Heart right ventricle (tissue), 16 donors: Measurements from ENCODE around the gene DCBLD2. TPM values are rescaled to one million over a fixed set of nuclear protein-coding genes. Genes with fewer than 3 reads are reported as not detected.

ENCODE experiments used
- ATAC-seq, 8 donors: fragments of 200-7000 bp; cut with Tn5 transposase; one replicate each; pipeline ENCODE4 v1.9.1; 2020; ENCODE audit warnings: mild to moderate bottlenecking in 8 of 8, moderate library complexity in 8 of 8, moderate number of reproducible peaks in 1 of 8
- DNase-seq, 2 donors: peaks; one replicate each; pipeline ENCODE4 v3.0.0-alpha.2; 2020
- H3K27ac ChIP-seq, 10 donors: fragments of 200-600 bp; sonication (generic) in 2 of 10; one replicate each; pipeline versions ENCODE4 v1.5.0 to v1.8.0; 2020 to 2022; ENCODE audit warnings: mild to moderate bottlenecking in 3 of 10
- H3K27me3 ChIP-seq, 7 donors: fragments of 200-600 bp; one replicate each; pipeline ENCODE4 v1.8.0; 2021 to 2022; ENCODE audit warnings: mild to moderate bottlenecking in 2 of 7
- H3K36me3 ChIP-seq, 9 donors: fragments of 200-600 bp; sonication (generic) in 1 of 9; one replicate each; pipeline versions ENCODE4 v1.5.0 to v1.8.0; 2020 to 2022; ENCODE audit warnings: mild to moderate bottlenecking in 2 of 9
- H3K4me1 ChIP-seq, 9 donors: fragments of 200-600 bp; sonication (generic) in 1 of 9; one replicate each; pipeline versions ENCODE4 v1.5.0 to v1.8.0; 2020 to 2022; ENCODE audit warnings: mild to moderate bottlenecking in 4 of 9
- H3K4me3 ChIP-seq, 10 donors: fragments of 200-600 bp; sonication (generic) in 2 of 10; one replicate each; pipeline versions ENCODE4 v1.5.0 to v1.8.0; 2020 to 2022; ENCODE audit warnings: mild to moderate bottlenecking in 7 of 10, moderate library complexity in 2 of 10
- H3K9me3 ChIP-seq, 11 donors: fragments of 200-600 bp in 10 of 11; sonication (generic) in 2 of 11; one replicate each; pipeline versions ENCODE4 v1.5.0 to v1.8.0; 2013 to 2022; ENCODE audit warnings: mild to moderate bottlenecking in 2 of 11, control low read depth in 1 of 11, moderate library complexity in 1 of 11
- CTCF ChIP-seq, 9 donors: fragments of 200-600 bp; sonication (generic) in 2 of 9; IDR thresholded peaks; one replicate each; pipeline versions ENCODE4 v1.5.0 to v1.8.0; 2021 to 2022; ENCODE audit warnings: antibody characterized with exemption in 9 of 9, mild to moderate bottlenecking in 5 of 9, moderate library complexity in 1 of 9
- WGBS, 2 donors: extraction: QIAGEN DNeasy Blood & Tissue Kit; methylation state at CpG; one replicate each; pipeline ENCODE4 v1.1.7; 2013; ENCODE audit warnings: inconsistent platforms in 1 of 2; 5-methylcytosine and 5-hydroxymethylcytosine counted together
- intact Hi-C, 10 donors: fragments of 100-400 bp; cut with DNase I; formaldehyde crosslinking; loops; one replicate each; pipeline versions ENCODE4 v1.11.1 to v1.14.2; 2022
- polyA plus RNA-seq, 2 donors: library from polyadenylated mRNA; stranded (reverse); fragments of 200-250 nt; gene quantifications; one replicate each; pipeline ENCODE4 v1.2.3, GENCODE V29; 2013
- total RNA-seq, 10 donors: library from RNA; stranded (reverse); fragmentation: NEBNext Ultra II Directional in 3 of 10; extraction: Animal tissue kit (Norgen Biotek cat#: 25700) in 3 of 10; gene quantifications; one replicate each; pipeline versions ENCODE4 v1.2.1 to v1.2.4, GENCODE V29; 2021 to 2023
- donor health status: Arrhythmogenic right ventricular cardiomyopathy.
- donor health status: ischemic (EF 13 %, LVEDD 7.1; RV severe dilation, severe dysfunction).
- donor health status: healthy with polysubstance abuse.
- donor health status: DM: no; HTN: yes; CAD: no.
- donor health status: DM: no; HTN: no; CAD: no.
- donor health status: ischemic (EF 25% LVEDD 6.9; RV normal size, moderate dysfunction).
- donor health status: ischemic (EF 25% LVEDD 5.7; RV mildly dilated, moderate dysfunction).
- donor health status: healthy.
- donor health status: DM: yes; HTN: yes; CAD: no.
- donor health status: Ischemic cardiomyopathy.
- donor health status: ischemic (EF 35%, LVEDD 5.7; RV mildly dilated, moderate dysfunction).
- donor health status: nonischemic (EF 11% LVEDD 7.7; RV severe dilation, severe dysfunction).
- donor health status: DM: yes; HTN: yes; CAD: no.
- donor health status: PGD.
- donor health status: ischemic (EF 29% LVEDD 5.4; RV normal size, mild dysfunction).
- donor health status: nonischemic (EF 23%, LVEDD 6.1; RV moderate dilation, normal function).

DCBLD2 gene
- total and polyA plus RNA-seq, 12 donors = 11.9 to 97.4 (median 40.5) TPM

DNA sequence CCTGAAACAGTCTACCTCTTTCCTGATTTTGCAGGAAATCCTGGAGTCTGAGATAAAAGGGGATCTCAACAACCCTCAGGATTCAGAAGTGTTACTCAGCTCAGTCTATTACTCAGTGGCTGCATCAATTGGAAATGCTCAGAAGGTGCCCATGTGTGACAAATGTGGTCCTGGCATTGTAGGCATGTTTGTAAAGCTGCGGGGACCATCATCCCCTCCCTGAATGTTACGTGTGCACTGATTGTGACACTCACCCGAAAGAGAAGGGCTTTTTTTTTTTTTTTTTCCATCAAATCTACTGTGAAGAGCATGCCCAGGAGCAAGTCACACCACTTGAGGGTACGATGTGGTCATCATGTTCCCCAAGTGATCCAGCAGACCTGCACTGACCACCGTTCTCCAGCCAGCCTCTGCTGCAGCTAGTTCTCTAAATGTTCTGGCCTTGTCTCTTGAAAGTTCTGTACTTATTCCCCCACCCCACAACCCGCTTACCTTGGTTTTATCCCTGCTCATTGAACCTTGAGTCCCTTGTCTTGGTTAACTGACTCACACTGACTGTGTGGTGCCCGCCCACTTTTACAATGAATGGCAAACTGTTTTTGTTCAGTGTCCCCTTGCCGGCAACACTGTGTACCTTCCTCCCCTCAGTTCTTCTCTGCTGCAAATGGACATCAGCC, 118.5 kb downstream of the DCBLD2 start:
- intact Hi-C loops = loop anchor here in 1 of 10 donors (5.0 kb wide), 1 partner anchor 51 kb away; no protein-coding TSS in a partner anchor
- DNase-seq (no peak), ATAC-seq (no peak)
- peak overlapping the region in 2 of 10 donors; percentile 24 to 47 for H3K27ac ChIP-seq
- no peak for TF ChIP-seq CTCF (IDR thresholded peaks at IDR 0.05)
- 92 to 93% methylated on average over 8 of the region's 8 CpGs for WGBS, 2 donors
- peaks cover 19 to 77% (median 65%) of the 10 kb centered on the region in 9 donors for H3K4me1 ChIP-seq
- no peaks in the 10 kb centered on the region for H3K9me3 ChIP-seq
- H3K27me3 ChIP-seq = no peaks in the 10 kb centered on the region
- peaks cover 0 to 52% (median 0%) of the 10 kb centered on the region in 9 donors for H3K36me3 ChIP-seq
- H3K4me3 ChIP-seq = no peak overlapping the region

- no peak for ATAC-seq
- intact Hi-C loops = loop anchor here in 1 of 10 donors (5.0 kb wide), 1 partner anchor 48 kb away; no protein-coding TSS in a partner anchor
- Histone ChIP-seq H3K27ac (peak overlapping the region in 6 of 10 donors; percentile 21 to 73 (median 46)), H3K4me3 (no peak overlapping the region), H3K4me1 (peaks cover 21 to 76% (median 59%) of the 10 kb centered on the region in 9 donors), H3K9me3 (no peaks in the 10 kb centered on the region), H3K27me3 (no peaks in the 10 kb centered on the region), H3K36me3 (peaks cover 0 to 64% (median 4%) of the 10 kb centered on the region in 9 donors)
- DNase-seq = no peak
- TF ChIP-seq CTCF (IDR thresholded peaks at IDR 0.05) = no peak
- WGBS, 2 donors = 74 to 77% methylated on average over 2 of the region's 2 CpGs
These were observed 121.2 kb downstream of the DCBLD2 start for GRCh38 chr3:98780343-98780742.

DNA sequence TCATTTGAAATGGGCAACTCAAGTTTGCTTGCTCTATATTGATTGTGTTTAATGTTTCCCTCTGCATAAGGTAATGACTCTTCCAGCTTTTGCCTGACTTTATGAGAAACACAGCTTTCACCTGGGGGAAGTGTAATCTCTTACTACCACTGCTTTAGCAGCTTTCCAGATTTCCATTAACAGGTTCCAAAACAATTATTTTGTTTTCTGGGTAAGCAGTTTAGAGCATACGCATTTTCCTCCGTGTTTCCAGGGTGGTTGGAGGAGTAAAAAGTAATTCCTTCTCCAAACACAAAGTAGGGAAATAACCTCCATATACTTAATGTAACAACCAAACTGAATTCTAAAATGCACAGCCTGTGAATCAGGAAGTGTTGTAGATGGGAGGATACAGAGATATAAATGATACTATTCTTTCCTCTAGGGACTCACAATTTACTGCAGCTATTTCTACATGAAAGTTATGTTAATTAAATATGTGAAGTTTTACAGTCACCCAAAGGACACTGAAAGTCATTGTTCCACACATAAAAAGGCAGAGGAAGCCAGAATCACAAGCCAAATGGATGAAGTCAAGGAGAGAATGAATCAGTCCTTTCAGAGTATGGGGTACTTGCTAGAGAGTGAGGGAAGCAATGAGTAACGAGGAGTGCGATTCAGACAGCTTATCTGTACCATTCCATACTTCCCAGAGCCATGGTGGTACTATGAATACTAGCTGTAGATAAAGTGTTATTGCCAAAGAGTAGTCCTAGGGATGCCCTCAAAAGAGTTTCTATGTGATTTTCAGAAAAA, 121.8 kb downstream of the DCBLD2 start:
- Histone ChIP-seq H3K4me3 (no peak overlapping the region), H3K27me3 (no peaks in the 10 kb centered on the region), H3K36me3 (peaks cover 0 to 64% (median 4%) of the 10 kb centered on the region in 9 donors), H3K4me1 (peaks cover 19 to 73% (median 53%) of the 10 kb centered on the region in 9 donors), H3K9me3 (no peaks in the 10 kb centered on the region), H3K27ac (peak overlapping the region in 6 of 10 donors; percentile 21 to 73 (median 46))
- 44 to 56% methylated on average over 4 of the region's 4 CpGs for whole genome bisulfite sequencing, 2 donors
- DNase-seq = no peak
- TF ChIP-seq CTCF (IDR thresholded peaks at IDR 0.05) = no peak
- ATAC-seq = peak in 3 of 8 donors; percentile 26 to 43 (median 29)
- intact Hi-C loops = loop anchor here in 3 of 10 donors (5.0 kb wide), 2 partner anchors 42 to 47 kb away; no protein-coding TSS in a partner anchor

DNA sequence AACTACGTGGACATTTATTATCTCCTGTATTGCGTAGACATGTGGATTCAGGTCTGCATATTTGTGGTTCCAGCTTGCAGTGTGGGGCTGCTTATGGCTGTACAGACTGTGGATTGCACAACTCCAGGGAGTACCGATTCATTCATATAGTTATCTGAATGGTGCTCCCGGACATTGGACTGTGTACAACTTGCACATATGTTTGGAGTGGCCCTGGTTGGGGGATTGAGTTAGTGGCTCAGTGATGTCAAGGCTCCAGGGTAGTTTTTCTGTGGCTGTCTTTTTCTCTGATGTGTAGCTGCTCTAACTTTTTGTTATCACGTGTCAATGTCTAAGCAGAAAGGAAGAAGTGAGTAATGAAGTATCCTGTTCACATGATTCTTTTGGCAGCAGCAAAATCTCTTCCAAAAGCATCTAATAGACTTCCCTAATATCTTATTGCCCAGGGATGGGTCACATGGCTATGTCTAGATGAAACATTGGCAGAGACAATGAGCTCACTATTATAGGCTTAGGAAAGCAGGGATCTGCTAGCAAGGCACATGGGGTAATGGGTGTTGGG, 122.6 kb downstream of the DCBLD2 start:
- intact Hi-C loops = loop anchor here in 2 of 10 donors (5.0 kb wide), 1 partner anchor 42 kb away; no protein-coding TSS in a partner anchor
- ATAC-seq (peak; percentile 64 to 82 (median 74)), DNase-seq (peak in 1 of 2 donors; percentile 34)
- H3K9me3 ChIP-seq = no peaks in the 10 kb centered on the region
- WGBS, 2 donors = 26 to 28% methylated on average over 5 of the region's 5 CpGs
- no peaks in the 10 kb centered on the region for H3K27me3 ChIP-seq
- peaks cover 19 to 65% (median 49%) of the 10 kb centered on the region in 9 donors for H3K4me1 ChIP-seq
- no peak overlapping the region for H3K4me3 ChIP-seq
- TF ChIP-seq CTCF (IDR thresholded peaks at IDR 0.05) = no peak
- H3K36me3 ChIP-seq = peaks cover 0 to 64% (median 4%) of the 10 kb centered on the region in 9 donors
- H3K27ac ChIP-seq = peak overlapping the region in 7 of 10 donors; percentile 21 to 73 (median 51)
